HEK293 (cell line): ENCODE data around the gene AGPAT1.

Source experiments
- CTCF ChIA-PET: fragments of 350-600 bp; formaldehyde crosslinking; extraction: SDS; loops from one replicate; lab custom pipeline; 2021; ENCODE audit warnings: antibody characterized with exemption; lab: Yijun Ruan, JAX
- POLR2A ChIA-PET: fragments of 300-600 bp; formaldehyde crosslinking; extraction: SDS; loops from one replicate; lab custom pipeline; 2020; ENCODE audit warnings: antibody characterized with exemption, inconsistent platforms; lab: Yijun Ruan, JAX
- H3K27ac ChIP-seq: fragments of 200-500 bp; sonication (Bioruptor generic); 2 replicates; pipeline ENCODE4 v1.5.1; 2014; ENCODE audit warnings: low read depth, low read length, control low read depth, inconsistent platforms; ENCODE audit errors: extremely low read depth
- H3K36me3 ChIP-seq, 2 experiments: fragments of 200-500 bp in 1 of 2; sonication (Bioruptor generic) in 1 of 2; 1 replicate in 1 of 2; 2 replicates in 1 of 2; pipeline ENCODE4 v1.5.1; 2014 to 2017; ENCODE audit warnings: inconsistent platforms in 2 of 2, low read length in 2 of 2; ENCODE audit not compliant: control insufficient read depth in 2 of 2, insufficient read depth in 1 of 2
- H3K4me1 ChIP-seq: fragments of 200-500 bp; sonication (Bioruptor generic); 2 replicates; pipeline ENCODE4 v1.5.1; 2014; ENCODE audit warnings: mild to moderate bottlenecking, low read length, inconsistent platforms; ENCODE audit not compliant: control insufficient read depth, insufficient read depth
- H3K4me3 ChIP-seq: 2 replicates; pipeline ENCODE4 v1.5.1; 2011; ENCODE audit warnings: low read depth, mild to moderate bottlenecking, control low read depth, low read length, moderate library complexity
- H3K9me3 ChIP-seq: fragments of 200-500 bp; sonication (Bioruptor generic); 2 replicates; pipeline ENCODE4 v1.5.1; 2014; ENCODE audit warnings: low read depth, low read length, inconsistent platforms; ENCODE audit not compliant: control insufficient read depth, insufficient read depth
- BCL11B ChIP-seq: fragments of 450-650 bp; formaldehyde crosslinking; IDR thresholded peaks from 2 replicates; pipeline ENCODE4 v1.5.1; 2016; ENCODE audit warnings: low read depth, missing biosample characterization, missing genetic modification characterization
- GLIS2 ChIP-seq: fragments of 450-650 bp; formaldehyde crosslinking; IDR thresholded peaks from 2 replicates; pipeline ENCODE4 v1.5.1; 2016; ENCODE audit warnings: missing biosample characterization, missing genetic modification characterization
- OSR2 ChIP-seq: fragments of 450-650 bp; formaldehyde crosslinking; IDR thresholded peaks from 2 replicates; pipeline ENCODE4 v1.5.1; 2016; ENCODE audit warnings: missing biosample characterization, missing genetic modification characterization
- PRDM1 ChIP-seq: fragments of 450-650 bp; formaldehyde crosslinking; IDR thresholded peaks from 2 replicates; pipeline ENCODE4; 2016; ENCODE audit warnings: missing biosample characterization, missing genetic modification characterization
- YY2 ChIP-seq: fragments of 450-650 bp; formaldehyde crosslinking; IDR thresholded peaks from 2 replicates; pipeline ENCODE4 v1.5.1; 2016; ENCODE audit warnings: missing biosample characterization, missing genetic modification characterization
- ZBTB21 ChIP-seq: fragments of 450-650 bp; formaldehyde crosslinking; IDR thresholded peaks from 2 replicates; pipeline ENCODE4 v1.5.1; 2017; ENCODE audit warnings: missing biosample characterization, missing genetic modification characterization
- ZBTB48 ChIP-seq: fragments of 450-650 bp; formaldehyde crosslinking; IDR thresholded peaks from 2 replicates; pipeline ENCODE4 v1.5.1; 2016; ENCODE audit warnings: missing biosample characterization, missing genetic modification characterization
- ZBTB6 ChIP-seq: fragments of 450-650 bp; formaldehyde crosslinking; IDR thresholded peaks from 2 replicates; pipeline ENCODE4 v1.5.1; 2017; ENCODE audit warnings: missing biosample characterization, missing genetic modification characterization
- ZNF140 ChIP-seq: fragments of 450-650 bp; formaldehyde crosslinking; IDR thresholded peaks from 2 replicates; pipeline ENCODE4 v1.5.1; 2016; ENCODE audit warnings: missing biosample characterization, missing genetic modification characterization
- ZNF169 ChIP-seq: fragments of 450-650 bp; formaldehyde crosslinking; IDR thresholded peaks from 2 replicates; pipeline ENCODE4 v1.5.1; 2016; ENCODE audit warnings: missing biosample characterization, missing genetic modification characterization
- ZNF174 ChIP-seq: fragments of 450-650 bp; formaldehyde crosslinking; IDR thresholded peaks from 2 replicates; pipeline ENCODE4 v1.5.0; 2017; ENCODE audit warnings: missing biosample characterization, mild to moderate bottlenecking, missing genetic modification characterization
- ZNF223 ChIP-seq: fragments of 450-650 bp; formaldehyde crosslinking; IDR thresholded peaks from 2 replicates; pipeline ENCODE4 v1.5.1; 2016; ENCODE audit warnings: missing biosample characterization, missing genetic modification characterization
- ZNF280D ChIP-seq: fragments of 450-650 bp; formaldehyde crosslinking; IDR thresholded peaks from 2 replicates; pipeline ENCODE4 v1.5.1; 2016; ENCODE audit warnings: missing biosample characterization, missing genetic modification characterization
- ZNF324 ChIP-seq: fragments of 450-650 bp; formaldehyde crosslinking; IDR thresholded peaks from 2 replicates; pipeline ENCODE4 v1.5.1; 2016; ENCODE audit warnings: missing biosample characterization, missing genetic modification characterization
- ZNF341 ChIP-seq: fragments of 450-650 bp; formaldehyde crosslinking; IDR thresholded peaks from 2 replicates; pipeline ENCODE4; 2016; ENCODE audit warnings: low read depth, missing biosample characterization, missing genetic modification characterization
- ZNF521 ChIP-seq: fragments of 450-650 bp; formaldehyde crosslinking; IDR thresholded peaks from 2 replicates; pipeline ENCODE4 v1.5.1; 2017; ENCODE audit warnings: missing biosample characterization, mild to moderate bottlenecking, missing genetic modification characterization
- ZNF558 ChIP-seq: fragments of 450-650 bp; formaldehyde crosslinking; IDR thresholded peaks from 2 replicates; pipeline ENCODE4 v1.5.1; 2016; ENCODE audit warnings: missing biosample characterization, missing genetic modification characterization
- ZNF623 ChIP-seq: fragments of 450-650 bp; formaldehyde crosslinking; IDR thresholded peaks from 2 replicates; pipeline ENCODE4 v1.5.1; 2016; ENCODE audit warnings: missing biosample characterization, missing genetic modification characterization
- ZNF624 ChIP-seq: fragments of 450-650 bp; formaldehyde crosslinking; IDR thresholded peaks from 2 replicates; pipeline ENCODE4 v1.5.1; 2017; ENCODE audit warnings: missing biosample characterization, missing genetic modification characterization
- ZNF626 ChIP-seq: fragments of 450-650 bp; sonication (Bioruptor Pico); formaldehyde crosslinking; IDR thresholded peaks from 2 replicates; pipeline ENCODE4 v1.5.1; 2018; ENCODE audit warnings: missing biosample characterization, missing genetic modification characterization, inconsistent platforms
- ZNF639 ChIP-seq: fragments of 450-650 bp; formaldehyde crosslinking; IDR thresholded peaks from 2 replicates; pipeline ENCODE4 v1.5.1; 2016; ENCODE audit warnings: missing biosample characterization, missing genetic modification characterization
- ZNF747 ChIP-seq: fragments of 450-650 bp; formaldehyde crosslinking; IDR thresholded peaks from 2 replicates; pipeline ENCODE4 v1.5.1; 2016; ENCODE audit warnings: missing biosample characterization, missing genetic modification characterization
- ZNF76 ChIP-seq: fragments of 450-650 bp; formaldehyde crosslinking; IDR thresholded peaks from 2 replicates; pipeline ENCODE4; 2016; ENCODE audit warnings: low read depth, missing biosample characterization, missing genetic modification characterization, borderline replicate concordance
- ZNF768 ChIP-seq: fragments of 450-650 bp; formaldehyde crosslinking; IDR thresholded peaks from 2 replicates; pipeline ENCODE4 v1.5.1; 2018; ENCODE audit warnings: missing biosample characterization, mild to moderate bottlenecking, missing genetic modification characterization
- ZXDB ChIP-seq: fragments of 450-650 bp; formaldehyde crosslinking; IDR thresholded peaks from 2 replicates; pipeline ENCODE4 v1.5.1; 2016; ENCODE audit warnings: missing biosample characterization, missing genetic modification characterization

AGPAT1 gene

GRCh38 chr6:32127717-32128592 lies 47.9 kb downstream of the AGPAT1 start, which contains the start of gene ATF6B (continued):
- TF ChIP-seq ZNF341 (tag by site-specific recombination), result no peak
- no peak for TF ChIP-seq ZNF521 (tag by site-specific recombination)
- no peak for TF ChIP-seq ZNF169
- no peak for TF ChIP-seq ZNF768 (tag by site-specific recombination)
- no peak for TF ChIP-seq ZNF140 (tag by site-specific recombination)

GRCh38 chr6:32127409-32127716 lies 48.5 kb downstream of the AGPAT1 start:
- POLR2A ChIA-PET, result interaction anchor here (1.1 to 4.2 kb wide), 11 partner anchors 16 to 845 kb away, joined by 3 to 38 read pairs (median 7); partner anchors contain the start of genes EGFL8, HSPA1B, PBX2 and PRRT1
- no peak for TF ChIP-seq ZNF623 (tag by site-specific recombination)
- TF ChIP-seq PRDM1, result peak; percentile 51
- Histone ChIP-seq H3K9me3 (no peaks in the 10 kb centered on the region), H3K4me3 (peak overlapping the region; percentile 80), H3K27ac (peak overlapping the region; percentile 84; the same call in 1 of the 2 replicates), H3K4me1 (peaks cover 13% of the 10 kb centered on the region), H3K36me3 (peaks cover 28 to 38% of the 10 kb centered on the region in 2 experiments; a peak in 2 of 3 replicates)
- CTCF ChIA-PET, result interaction anchor here (0.6 to 5.6 kb wide), 5 partner anchors 9 to 859 kb away, joined by 3 to 65 read pairs (median 5); no protein-coding TSS in a partner anchor

GRCh38 chr6:32126880-32127279 lies 49.0 kb downstream of the AGPAT1 start:
- H3K27ac ChIP-seq, result no peak overlapping the region
- POLR2A ChIA-PET, result interaction anchor here (1.6 to 4.2 kb wide), 2 partner anchors 25 to 31 kb away, joined by 5 to 38 read pairs; partner anchors contain the start of gene PRRT1
- H3K9me3 ChIP-seq, result no peaks in the 10 kb centered on the region
- peak overlapping the region; percentile 80 for H3K4me3 ChIP-seq
- H3K36me3 ChIP-seq, result peaks cover 33 to 41% of the 10 kb centered on the region in 2 experiments; a peak in 2 of 3 replicates
- CTCF ChIA-PET, result interaction anchor here (0.6 to 5.6 kb wide), 5 partner anchors 9 to 999 kb away, joined by 3 to 65 read pairs (median 4); no protein-coding TSS in a partner anchor
- no peak for TF ChIP-seq ZBTB6
- no peak for TF ChIP-seq ZNF624 (tag by site-specific recombination)
- no peak for TF ChIP-seq BCL11B
- no peak for TF ChIP-seq ZBTB21 (tag by site-specific recombination)
- no peak for TF ChIP-seq ZNF174
- no peak for TF ChIP-seq OSR2 (tag by site-specific recombination)
- TF ChIP-seq ZNF223 (tag by site-specific recombination), result no peak
- TF ChIP-seq ZNF324, result no peak
- TF ChIP-seq ZNF626 (tag by site-specific recombination), result no peak
- TF ChIP-seq ZBTB48 (tag by site-specific recombination), result no peak
- no peak for TF ChIP-seq ZNF76 (tag by site-specific recombination)
- no peak for TF ChIP-seq ZNF558
- TF ChIP-seq ZNF639 (tag by site-specific recombination), result no peak
- no peak for TF ChIP-seq GLIS2 (tag by site-specific recombination)
- TF ChIP-seq ZXDB (tag by site-specific recombination), result no peak
- no peak for TF ChIP-seq ZNF747 (tag by site-specific recombination)
- TF ChIP-seq ZNF280D (tag by site-specific recombination), result no peak
- TF ChIP-seq YY2 (tag by site-specific recombination), result no peak
- TF ChIP-seq, all 188 proteins: peak for 0
- peaks cover 13% of the 10 kb centered on the region for H3K4me1 ChIP-seq
